Dendritic cell treated with granulocyte-macrophage colony-stimulating factor and Interleukin-4, amounts not matched to agents 40 ng/mL and 50 ng/mL, for 4 days (primary cell): Measurements from ENCODE around the gene WFDC5.

Source experiments
- H3K27ac Mint-ChIP-seq: one replicate; pipeline ENCODE4 v1.8.0; 2022; ENCODE audit warnings: mild to moderate bottlenecking, mixed read lengths
- H3K27me3 Mint-ChIP-seq: one replicate; pipeline ENCODE4 v1.8.0; 2022; ENCODE audit warnings: mild to moderate bottlenecking, mixed read lengths
- H3K36me3 Mint-ChIP-seq: one replicate; pipeline ENCODE4 v1.8.0; 2022; ENCODE audit warnings: low read depth, mixed read lengths
- H3K4me1 Mint-ChIP-seq: one replicate; pipeline ENCODE4 v1.8.0; 2022; ENCODE audit warnings: low read depth, mixed read lengths
- H3K4me3 Mint-ChIP-seq: one replicate; pipeline ENCODE4 v1.8.0; 2022; ENCODE audit warnings: mild to moderate bottlenecking, moderate library complexity, mixed read lengths
- H3K9me3 Mint-ChIP-seq: one replicate; pipeline ENCODE4 v1.8.0; 2022; ENCODE audit warnings: mixed read lengths
- intact Hi-C: fragments of 100-400 bp; cut with micrococcal nuclease; formaldehyde crosslinking; loops from one replicate; pipeline ENCODE4 v1.15.0; 2022

The WFDC5 gene

GRCh38 chr20:45136911-45137310, 21.9 kb upstream of the WFDC5 start:
- intact Hi-C loops: loop anchor here (2.0 kb wide), 1 partner anchor 92 kb away; no protein-coding TSS in a partner anchor
- no peak overlapping the region for H3K4me3 Mint-ChIP-seq
- H3K9me3 Mint-ChIP-seq: no peaks in the 10 kb centered on the region
- peaks cover 21% of the 10 kb centered on the region for H3K27me3 Mint-ChIP-seq
- no peak overlapping the region for H3K27ac Mint-ChIP-seq
- H3K36me3 Mint-ChIP-seq: no peaks in the 10 kb centered on the region
- no peaks in the 10 kb centered on the region for H3K4me1 Mint-ChIP-seq

GRCh38 chr20:45128099-45128498, 13.1 kb upstream of the WFDC5 start:
- Mint-ChIP-seq H3K27ac (no peak overlapping the region), H3K4me1 (no peaks in the 10 kb centered on the region), H3K4me3 (no peak overlapping the region), H3K27me3 (peaks cover 51% of the 10 kb centered on the region), H3K9me3 (no peaks in the 10 kb centered on the region), H3K36me3 (no peaks in the 10 kb centered on the region)
- intact Hi-C loops: no loop called here

- intact Hi-C loops: no loop called here
- Mint-ChIP-seq H3K36me3 (no peaks in the 10 kb centered on the region), H3K4me3 (no peak within 1 kb of the TSS), H3K27ac (no peak within 1 kb of the TSS), H3K9me3 (no peaks in the 10 kb centered on the region), H3K27me3 (peaks cover 30% of the 10 kb centered on the region), H3K4me1 (no peaks in the 10 kb centered on the region)
Measured at GRCh38 chr20:45124365-45124764, 9.4 kb upstream of the WFDC5 start, which contains the start of gene WFDC12. WFDC12 (minus strand) TSS chr20:45124465; CDS start chr20:45124447, 18 bp downstream.

- Mint-ChIP-seq H3K36me3 (no peaks in the 10 kb centered on the region), H3K9me3 (no peaks in the 10 kb centered on the region), H3K4me3 (no peak overlapping the region), H3K27ac (no peak overlapping the region), H3K27me3 (peaks cover 22% of the 10 kb centered on the region), H3K4me1 (no peaks in the 10 kb centered on the region)
- intact Hi-C loops: no loop called here
Measured at GRCh38 chr20:45121388-45121787, 6.4 kb upstream of the WFDC5 start.

- Mint-ChIP-seq H3K9me3 (no peaks in the 10 kb centered on the region), H3K4me3 (no peak overlapping the region), H3K27me3 (peaks cover 21% of the 10 kb centered on the region), H3K27ac (no peak overlapping the region), H3K4me1 (no peaks in the 10 kb centered on the region), H3K36me3 (no peaks in the 10 kb centered on the region)
- intact Hi-C loops: no loop called here
Measured at GRCh38 chr20:45119556-45120266, 4.7 kb upstream of the WFDC5 start.

GRCh38 chr20:45118028-45118427, 3.1 kb upstream of the WFDC5 start:
- H3K4me1 Mint-ChIP-seq: no peaks in the 10 kb centered on the region
- no peaks in the 10 kb centered on the region for H3K9me3 Mint-ChIP-seq
- no peaks in the 10 kb centered on the region for H3K36me3 Mint-ChIP-seq
- H3K4me3 Mint-ChIP-seq: no peak overlapping the region
- H3K27ac Mint-ChIP-seq: no peak overlapping the region
- peaks cover 19% of the 10 kb centered on the region for H3K27me3 Mint-ChIP-seq
- intact Hi-C loops: no loop called here

GRCh38 chr20:45117581-45117980, 2.6 kb upstream of the WFDC5 start:
- Mint-ChIP-seq H3K4me3 (no peak overlapping the region), H3K27me3 (peaks cover 18% of the 10 kb centered on the region), H3K9me3 (no peaks in the 10 kb centered on the region), H3K27ac (no peak overlapping the region), H3K36me3 (no peaks in the 10 kb centered on the region), H3K4me1 (no peaks in the 10 kb centered on the region)
- intact Hi-C loops: no loop called here

GRCh38 chr20:45115829-45116228, 855 bp upstream of the WFDC5 start:
- intact Hi-C loops: no loop called here
- Mint-ChIP-seq H3K4me3 (no peak overlapping the region), H3K27ac (no peak overlapping the region), H3K9me3 (no peaks in the 10 kb centered on the region), H3K4me1 (no peaks in the 10 kb centered on the region), H3K36me3 (no peaks in the 10 kb centered on the region), H3K27me3 (peaks cover 20% of the 10 kb centered on the region)

GRCh38 chr20:45115386-45115774, 406 bp upstream of the WFDC5 start:
- no peak overlapping the region for H3K27ac Mint-ChIP-seq
- H3K36me3 Mint-ChIP-seq: no peaks in the 10 kb centered on the region

GRCh38 chr20:45113865-45114264, 1.1 kb downstream of the WFDC5 start:
- intact Hi-C loops: no loop called here
- Mint-ChIP-seq H3K27ac (no peak overlapping the region), H3K27me3 (peaks cover 22% of the 10 kb centered on the region)

More at GRCh38 chr20:45115386-45115774, 406 bp upstream of the WFDC5 start:
- H3K4me3 Mint-ChIP-seq: no peak overlapping the region
- H3K27me3 Mint-ChIP-seq: peaks cover 20% of the 10 kb centered on the region
- no peaks in the 10 kb centered on the region for H3K9me3 Mint-ChIP-seq
- intact Hi-C loops: no loop called here
- H3K4me1 Mint-ChIP-seq: no peaks in the 10 kb centered on the region

GRCh38 chr20:45112754-45113153, 2.2 kb downstream of the WFDC5 start:
- intact Hi-C loops: no loop called here
- no peaks in the 10 kb centered on the region for H3K9me3 Mint-ChIP-seq
- H3K27me3 Mint-ChIP-seq: peaks cover 24% of the 10 kb centered on the region
- no peak overlapping the region for H3K4me3 Mint-ChIP-seq
- no peaks in the 10 kb centered on the region for H3K4me1 Mint-ChIP-seq
- no peak overlapping the region for H3K27ac Mint-ChIP-seq
- no peaks in the 10 kb centered on the region for H3K36me3 Mint-ChIP-seq

More at GRCh38 chr20:45113865-45114264, 1.1 kb downstream of the WFDC5 start:
- Mint-ChIP-seq H3K9me3 (no peaks in the 10 kb centered on the region), H3K4me3 (no peak overlapping the region), H3K4me1 (no peaks in the 10 kb centered on the region), H3K36me3 (no peaks in the 10 kb centered on the region)

- no peak overlapping the region for H3K27ac Mint-ChIP-seq
- H3K9me3 Mint-ChIP-seq: no peaks in the 10 kb centered on the region
- H3K27me3 Mint-ChIP-seq: peaks cover 26% of the 10 kb centered on the region
- intact Hi-C loops: no loop called here
- no peaks in the 10 kb centered on the region for H3K36me3 Mint-ChIP-seq
- H3K4me1 Mint-ChIP-seq: no peaks in the 10 kb centered on the region
- H3K4me3 Mint-ChIP-seq: no peak overlapping the region
Measured at GRCh38 chr20:45111799-45112471, 3.0 kb downstream of the WFDC5 start.

- Mint-ChIP-seq H3K27me3 (peaks cover 21% of the 10 kb centered on the region), H3K4me1 (no peaks in the 10 kb centered on the region), H3K36me3 (no peaks in the 10 kb centered on the region), H3K4me3 (no peak overlapping the region), H3K27ac (no peak overlapping the region), H3K9me3 (no peaks in the 10 kb centered on the region)
- intact Hi-C loops: no loop called here
Measured at GRCh38 chr20:45111285-45111684, 3.7 kb downstream of the WFDC5 start.

GRCh38 chr20:45110301-45110700, 4.7 kb downstream of the WFDC5 start:
- Mint-ChIP-seq H3K27ac (no peak overlapping the region), H3K27me3 (peaks cover 24% of the 10 kb centered on the region), H3K4me1 (no peaks in the 10 kb centered on the region), H3K9me3 (no peaks in the 10 kb centered on the region), H3K4me3 (no peak overlapping the region), H3K36me3 (no peaks in the 10 kb centered on the region)
- intact Hi-C loops: no loop called here
